DND-41 (cell line): ENCODE data around the gene SOAT2.
"Not testable (repeated sequence)": the region's sequence is repeated elsewhere in the genome, so short reads cannot be mapped to it uniquely, and the experiment has no call there.

ENCODE experiments used
- EZH2 ChIP-seq: IDR thresholded peaks from 3 replicates; pipeline ENCODE4 v1.6.1; 2012; ENCODE audit warnings: borderline replicate concordance, low read depth, mild to moderate bottlenecking, moderate library complexity, low read length, inconsistent platforms; ENCODE audit not compliant: severe bottlenecking
- TF ChIP-seq, protein P1 (sequence below): IDR thresholded peaks from 2 replicates; pipeline ENCODE4 v1.5.1; 2012; ENCODE audit warnings: borderline replicate concordance, low read length, moderate library complexity, mild to moderate bottlenecking; ENCODE audit not compliant: poor library complexity, severe bottlenecking; ENCODE audit errors: extremely low read depth

DNA sequence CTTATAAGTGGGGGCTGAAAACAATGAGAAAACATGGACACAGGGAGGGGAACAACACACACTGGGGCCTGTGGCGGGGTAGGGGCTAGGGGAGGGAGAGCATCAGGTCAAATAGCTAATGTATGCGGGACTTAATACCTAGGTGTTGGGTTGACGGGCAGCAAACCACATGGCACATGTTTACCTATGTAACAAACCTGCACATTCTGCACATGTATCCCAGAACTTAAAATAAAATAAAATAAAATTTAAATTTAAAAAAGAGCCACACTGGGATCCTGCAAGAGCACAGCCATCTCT, 7.7 kb upstream of the SOAT2 start:
- TF ChIP-seq, protein P1, sequence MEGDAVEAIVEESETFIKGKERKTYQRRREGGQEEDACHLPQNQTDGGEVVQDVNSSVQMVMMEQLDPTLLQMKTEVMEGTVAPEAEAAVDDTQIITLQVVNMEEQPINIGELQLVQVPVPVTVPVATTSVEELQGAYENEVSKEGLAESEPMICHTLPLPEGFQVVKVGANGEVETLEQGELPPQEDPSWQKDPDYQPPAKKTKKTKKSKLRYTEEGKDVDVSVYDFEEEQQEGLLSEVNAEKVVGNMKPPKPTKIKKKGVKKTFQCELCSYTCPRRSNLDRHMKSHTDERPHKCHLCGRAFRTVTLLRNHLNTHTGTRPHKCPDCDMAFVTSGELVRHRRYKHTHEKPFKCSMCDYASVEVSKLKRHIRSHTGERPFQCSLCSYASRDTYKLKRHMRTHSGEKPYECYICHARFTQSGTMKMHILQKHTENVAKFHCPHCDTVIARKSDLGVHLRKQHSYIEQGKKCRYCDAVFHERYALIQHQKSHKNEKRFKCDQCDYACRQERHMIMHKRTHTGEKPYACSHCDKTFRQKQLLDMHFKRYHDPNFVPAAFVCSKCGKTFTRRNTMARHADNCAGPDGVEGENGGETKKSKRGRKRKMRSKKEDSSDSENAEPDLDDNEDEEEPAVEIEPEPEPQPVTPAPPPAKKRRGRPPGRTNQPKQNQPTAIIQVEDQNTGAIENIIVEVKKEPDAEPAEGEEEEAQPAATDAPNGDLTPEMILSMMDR, result not testable (repeated sequence)
- not testable (repeated sequence) for TF ChIP-seq EZH2
